ENCODE data around the gene RAB39B. TPM values are rescaled to one million over a fixed set of nuclear protein-coding genes. Genes with fewer than 3 reads are reported as not detected.

The RAB39B gene
- total RNA-seq, 1 donor from 2014 or later, result 0.26 TPM

- no peak for FAIRE-seq
- H3K4me3 ChIP-seq (ENCODE audit: low read depth, low read length), result no peak overlapping the region
- H3K27me3 ChIP-seq (ENCODE audit: control insufficient read depth, insufficient read depth, low read length), result no peaks in the 10 kb centered on the region
- no peak for DNase-seq (ENCODE audit: low read depth)
- H3K36me3 ChIP-seq (ENCODE audit: control insufficient read depth, insufficient read depth, low read length), result no peaks in the 10 kb centered on the region
- TF ChIP-seq, protein P1, sequence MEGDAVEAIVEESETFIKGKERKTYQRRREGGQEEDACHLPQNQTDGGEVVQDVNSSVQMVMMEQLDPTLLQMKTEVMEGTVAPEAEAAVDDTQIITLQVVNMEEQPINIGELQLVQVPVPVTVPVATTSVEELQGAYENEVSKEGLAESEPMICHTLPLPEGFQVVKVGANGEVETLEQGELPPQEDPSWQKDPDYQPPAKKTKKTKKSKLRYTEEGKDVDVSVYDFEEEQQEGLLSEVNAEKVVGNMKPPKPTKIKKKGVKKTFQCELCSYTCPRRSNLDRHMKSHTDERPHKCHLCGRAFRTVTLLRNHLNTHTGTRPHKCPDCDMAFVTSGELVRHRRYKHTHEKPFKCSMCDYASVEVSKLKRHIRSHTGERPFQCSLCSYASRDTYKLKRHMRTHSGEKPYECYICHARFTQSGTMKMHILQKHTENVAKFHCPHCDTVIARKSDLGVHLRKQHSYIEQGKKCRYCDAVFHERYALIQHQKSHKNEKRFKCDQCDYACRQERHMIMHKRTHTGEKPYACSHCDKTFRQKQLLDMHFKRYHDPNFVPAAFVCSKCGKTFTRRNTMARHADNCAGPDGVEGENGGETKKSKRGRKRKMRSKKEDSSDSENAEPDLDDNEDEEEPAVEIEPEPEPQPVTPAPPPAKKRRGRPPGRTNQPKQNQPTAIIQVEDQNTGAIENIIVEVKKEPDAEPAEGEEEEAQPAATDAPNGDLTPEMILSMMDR (IDR thresholded peaks at IDR 0.05; ENCODE audit: insufficient read depth, low read length, severe bottlenecking), result no peak
Measured at GRCh38 chrX:155266439-155266838, 2.1 kb upstream of the RAB39B start.

GRCh38 chrX:155262970-155263754 is 1.1 kb downstream of the RAB39B start:
- no peak for FAIRE-seq
- no peaks in the 10 kb centered on the region for H3K36me3 ChIP-seq (ENCODE audit: control insufficient read depth, insufficient read depth, low read length)
- no peak for DNase-seq (ENCODE audit: low read depth)
- TF ChIP-seq, protein P1 (IDR thresholded peaks at IDR 0.05; ENCODE audit: insufficient read depth, low read length, severe bottlenecking), result no peak
- H3K27me3 ChIP-seq (ENCODE audit: control insufficient read depth, insufficient read depth, low read length), result no peaks in the 10 kb centered on the region
- no peak overlapping the region for H3K4me3 ChIP-seq (ENCODE audit: low read depth, low read length)

DNA sequence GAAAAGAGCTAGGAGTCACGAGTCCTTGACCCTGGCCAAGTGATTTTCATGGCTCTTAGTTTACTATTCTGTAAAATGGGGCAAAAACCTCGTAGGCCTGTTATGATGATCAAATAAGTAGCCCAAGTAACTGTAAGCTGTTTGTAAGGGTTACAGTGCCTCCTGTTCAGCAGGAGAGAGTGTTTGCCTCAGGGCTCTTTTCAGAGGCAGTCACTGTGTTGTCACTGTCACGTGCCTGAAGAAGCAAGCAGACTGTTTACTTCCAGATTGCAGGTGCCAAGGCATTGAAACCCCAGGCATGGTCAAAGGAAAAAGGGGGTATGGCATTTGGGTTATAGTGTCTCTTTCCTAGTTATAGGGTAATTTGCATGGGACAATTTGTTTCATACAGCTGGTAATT is 4.5 kb downstream of the RAB39B start:
- Histone ChIP-seq H3K36me3 (ENCODE audit: control insufficient read depth, insufficient read depth, low read length) (no peaks in the 10 kb centered on the region), H3K27me3 (ENCODE audit: control insufficient read depth, insufficient read depth, low read length) (no peaks in the 10 kb centered on the region), H3K4me3 (ENCODE audit: low read depth, low read length) (no peak overlapping the region)
- DNase-seq (ENCODE audit: low read depth), result no peak
- TF ChIP-seq, protein P1 (IDR thresholded peaks at IDR 0.05; ENCODE audit: insufficient read depth, low read length, severe bottlenecking), result no peak
- no peak for FAIRE-seq

- DNase-seq (ENCODE audit: low read depth), result no peak
- TF ChIP-seq, protein P1 (IDR thresholded peaks at IDR 0.05; ENCODE audit: insufficient read depth, low read length, severe bottlenecking), result no peak
- Histone ChIP-seq H3K4me3 (ENCODE audit: low read depth, low read length) (no peak overlapping the region), H3K36me3 (ENCODE audit: control insufficient read depth, insufficient read depth, low read length) (no peaks in the 10 kb centered on the region), H3K27me3 (ENCODE audit: control insufficient read depth, insufficient read depth, low read length) (no peaks in the 10 kb centered on the region)
- no peak for FAIRE-seq
Measured at GRCh38 chrX:155251391-155251790, 12.9 kb downstream of the RAB39B start.

GRCh38 chrX:155247497-155247896 is 16.8 kb downstream of the RAB39B start:
- FAIRE-seq, result no peak
- no peaks in the 10 kb centered on the region for H3K36me3 ChIP-seq (ENCODE audit: control insufficient read depth, insufficient read depth, low read length)

More at GRCh38 chrX:155247497-155247896, 16.8 kb downstream of the RAB39B start:
- Histone ChIP-seq H3K27me3 (ENCODE audit: control insufficient read depth, insufficient read depth, low read length) (no peaks in the 10 kb centered on the region), H3K4me3 (ENCODE audit: low read depth, low read length) (no peak overlapping the region)
- no peak for DNase-seq (ENCODE audit: low read depth)
- TF ChIP-seq, protein P1 (IDR thresholded peaks at IDR 0.05; ENCODE audit: insufficient read depth, low read length, severe bottlenecking), result no peak
